Placental epithelial cell (primary cell): ENCODE data around the gene P2RX4. TPM values are rescaled to one million over a fixed set of nuclear protein-coding genes. Genes with fewer than 3 reads are reported as not detected.

ENCODE experiments used
- total RNA-seq: library from RNA; depleted of rRNA; stranded (reverse); fragments of >200 nt; gene quantifications from 2 replicates; pipeline ENCODE4 v1.2.3, GENCODE V29; 2012

P2RX4 gene, protein sequence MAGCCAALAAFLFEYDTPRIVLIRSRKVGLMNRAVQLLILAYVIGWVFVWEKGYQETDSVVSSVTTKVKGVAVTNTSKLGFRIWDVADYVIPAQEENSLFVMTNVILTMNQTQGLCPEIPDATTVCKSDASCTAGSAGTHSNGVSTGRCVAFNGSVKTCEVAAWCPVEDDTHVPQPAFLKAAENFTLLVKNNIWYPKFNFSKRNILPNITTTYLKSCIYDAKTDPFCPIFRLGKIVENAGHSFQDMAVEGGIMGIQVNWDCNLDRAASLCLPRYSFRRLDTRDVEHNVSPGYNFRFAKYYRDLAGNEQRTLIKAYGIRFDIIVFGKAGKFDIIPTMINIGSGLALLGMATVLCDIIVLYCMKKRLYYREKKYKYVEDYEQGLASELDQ
- total RNA-seq, result 9.4 and 15.8 TPM in 2 replicates

DNA sequence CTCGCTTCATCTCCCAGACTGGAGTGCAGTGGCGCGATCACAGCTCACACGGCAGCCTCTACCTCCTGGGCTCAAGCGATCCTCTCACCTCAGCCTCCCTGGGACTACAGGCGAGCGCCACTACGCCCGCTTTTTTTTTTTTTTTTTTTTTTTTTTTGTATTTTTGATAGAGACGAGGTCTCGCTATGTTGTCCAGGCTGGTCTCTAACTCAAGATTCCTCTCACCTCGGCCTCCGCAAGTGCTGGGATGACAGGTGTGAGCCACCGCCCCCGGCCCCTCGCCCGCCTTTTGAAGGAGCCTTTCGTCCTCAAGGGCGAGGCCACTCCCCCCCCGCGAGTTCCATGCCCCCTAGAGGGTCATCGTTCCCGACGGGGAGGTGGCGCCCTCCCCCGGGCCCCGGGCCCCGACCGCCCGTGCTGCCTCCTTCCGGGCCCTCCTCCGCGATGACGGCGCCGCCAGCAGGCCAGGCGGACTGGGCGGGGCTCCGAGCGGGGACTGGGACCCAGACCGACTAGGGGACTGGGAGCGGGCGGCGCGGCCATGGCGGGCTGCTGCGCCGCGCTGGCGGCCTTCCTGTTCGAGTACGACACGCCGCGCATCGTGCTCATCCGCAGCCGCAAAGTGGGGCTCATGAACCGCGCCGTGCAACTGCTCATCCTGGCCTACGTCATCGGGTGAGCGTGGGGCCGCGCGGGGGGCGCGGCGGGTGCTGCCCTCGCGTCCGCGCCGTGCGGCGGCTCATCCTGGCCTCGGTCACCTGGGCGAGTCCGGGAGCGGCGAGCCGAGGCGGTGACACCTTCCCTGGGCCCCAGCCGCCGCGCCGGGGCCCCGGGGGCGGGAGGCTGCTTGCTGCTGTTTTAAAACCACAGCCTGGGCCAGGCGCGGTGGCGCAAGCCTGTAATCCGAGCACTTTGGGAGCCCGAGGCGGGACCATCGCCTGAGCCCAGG, at the start of gene P2RX4:
TSS of gene P2RX4 (plus strand) at position 506 of the 949 bp plus-strand sequence. CDS start at position 542, 36 bp downstream.

Other genes with a start within 250 kb of the P2RX4 start
- gene HNF1A, start 231.6 kb upstream of the P2RX4 start, total RNA-seq, result not detected in 2 replicates
- gene C12orf43, start 193.6 kb upstream of the P2RX4 start, total RNA-seq, result 8.5 and 9.8 TPM in 2 replicates
- not detected in 2 replicates for gene OASL, start 170.9 kb upstream of the P2RX4 start, total RNA-seq
- gene P2RX7, start 77.3 kb upstream of the P2RX4 start, total RNA-seq, result under 0.01 TPM in 1 of 2 replicates, not detected in the other
- 16.5 and 17.4 TPM in 2 replicates for gene CAMKK2, start 86.6 kb downstream of the P2RX4 start, total RNA-seq
- 171 and 177 TPM in 2 replicates for gene ANAPC5, start 142.3 kb downstream of the P2RX4 start, total RNA-seq
- gene RNF34, start 190.0 kb downstream of the P2RX4 start, total RNA-seq, result 39.4 and 44.8 TPM in 2 replicates